HEK293 (cell line): ENCODE data around the gene NHSL2.

Experiments
- KLF16 ChIP-seq: fragments of 450-650 bp; formaldehyde crosslinking; IDR thresholded peaks from 2 replicates; pipeline ENCODE4 v1.5.1; 2017; ENCODE audit warnings: missing biosample characterization, missing genetic modification characterization
- REPIN1 ChIP-seq: fragments of 450-650 bp; formaldehyde crosslinking; IDR thresholded peaks from 2 replicates; pipeline ENCODE4 v1.5.1; 2017; ENCODE audit warnings: missing biosample characterization, missing genetic modification characterization, low read depth
- ZFHX2 ChIP-seq: fragments of 450-650 bp; formaldehyde crosslinking; conservative IDR thresholded peaks from 2 replicates; pipeline ENCODE4 v1.5.1; 2016; ENCODE audit warnings: missing biosample characterization, missing genetic modification characterization
- ZNF274 ChIP-seq, 2 experiments: fragments of 200-500 bp in 1 of 2; fragments of 450-650 bp in 1 of 2; sonication (Bioruptor generic) in 1 of 2; formaldehyde crosslinking in 1 of 2; IDR thresholded peaks; 2 replicates each; pipeline versions ENCODE4 v1.5.1 to v1.6.1; 2014 to 2016; ENCODE audit warnings: borderline replicate concordance in 1 of 2, inconsistent platforms in 1 of 2, low read length in 1 of 2, missing biosample characterization in 1 of 2, missing genetic modification characterization in 1 of 2

DNA sequence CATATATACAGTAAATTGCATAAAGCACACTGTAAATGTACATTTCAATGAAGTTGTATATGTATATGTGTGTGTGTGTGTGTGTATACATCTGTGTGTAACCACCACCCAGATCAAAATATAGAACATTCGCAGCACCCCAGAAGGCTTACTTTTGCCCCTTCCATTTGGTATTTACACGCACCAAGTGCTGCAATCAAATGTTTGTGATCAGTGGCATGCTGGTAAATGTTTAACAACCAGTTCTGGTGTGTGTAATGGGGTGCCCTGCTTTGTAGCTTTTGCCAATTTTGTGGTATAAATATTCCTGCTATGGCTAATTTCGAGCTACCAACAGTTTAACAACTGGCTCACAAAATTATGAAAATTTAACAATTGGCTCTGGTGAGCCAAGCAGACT is 119.8 kb downstream of the NHSL2 start:
- TF ChIP-seq KLF16, result no peak
- TF ChIP-seq ZFHX2 (tag by site-specific recombination), result no peak
- TF ChIP-seq REPIN1 (tag by site-specific recombination), result no peak
- no peak for TF ChIP-seq ZNF274 (IDR thresholded peaks at IDR 0.05; ENCODE audit: low read length)
- no peak for TF ChIP-seq ZNF274 (tag by site-specific recombination; IDR thresholded peaks at IDR 0.05; ENCODE audit: borderline replicate concordance)
